Measurements from ENCODE around the gene SESTD1. TPM values are rescaled to one million over a fixed set of nuclear protein-coding genes. Genes with fewer than 3 reads are reported as not detected.
"Not testable (repeated sequence)": the region's sequence is repeated elsewhere in the genome, so short reads cannot be mapped to it uniquely, and the experiment has no call there.

Gene SESTD1
- total RNA-seq, 1 donor, result 20.1 TPM

- H3K4me3 ChIP-seq (ENCODE audit: low read length); H3K9me3 ChIP-seq (ENCODE audit: low read depth, low read length): not testable (repeated sequence)
Measured at GRCh38 chr2:179092912-179093311, 171.7 kb downstream of the SESTD1 start.

DNA sequence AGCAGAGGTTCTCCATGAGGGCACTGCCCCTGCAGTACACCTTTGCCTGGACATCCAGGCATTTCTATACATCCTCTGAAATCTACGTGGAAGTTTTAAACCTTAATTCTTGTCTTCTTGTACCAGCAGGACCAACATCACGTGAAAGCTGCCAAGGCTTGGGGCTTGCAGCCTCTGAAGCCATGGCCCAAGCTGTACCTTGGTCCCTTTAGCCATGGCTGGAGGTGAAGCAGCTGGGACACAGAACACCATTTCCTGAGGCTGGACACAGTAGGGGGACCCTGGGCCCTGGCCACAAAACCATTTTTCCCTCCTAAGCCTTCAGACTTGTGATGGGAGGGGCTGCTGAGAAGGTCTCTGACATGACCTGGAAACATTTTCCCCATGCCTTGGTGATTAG is 181.9 kb downstream of the SESTD1 start:
- Histone ChIP-seq H3K27me3 (ENCODE audit: insufficient read depth, low read length) (no peaks in the 10 kb centered on the region), H3K9me3 (ENCODE audit: low read depth, low read length) (no peaks in the 10 kb centered on the region), H3K4me1 (ENCODE audit: insufficient read depth, low read length) (no peaks in the 10 kb centered on the region), H3K4me3 (ENCODE audit: low read length) (no peak overlapping the region)

More at GRCh38 chr2:179092912-179093311, 171.7 kb downstream of the SESTD1 start:
- H3K27me3 ChIP-seq (ENCODE audit: insufficient read depth, low read length), result not testable (repeated sequence)
- peaks cover 15% of the 10 kb centered on the region for H3K4me1 ChIP-seq (ENCODE audit: insufficient read depth, low read length)

- H3K9me3 ChIP-seq (ENCODE audit: low read depth, low read length), result no peaks in the 10 kb centered on the region
- H3K27me3 ChIP-seq (ENCODE audit: insufficient read depth, low read length), result no peaks in the 10 kb centered on the region
- no peak overlapping the region for H3K4me3 ChIP-seq (ENCODE audit: low read length)
- H3K4me1 ChIP-seq (ENCODE audit: insufficient read depth, low read length), result no peaks in the 10 kb centered on the region
Measured at GRCh38 chr2:179081954-179082353, 182.7 kb downstream of the SESTD1 start.

DNA sequence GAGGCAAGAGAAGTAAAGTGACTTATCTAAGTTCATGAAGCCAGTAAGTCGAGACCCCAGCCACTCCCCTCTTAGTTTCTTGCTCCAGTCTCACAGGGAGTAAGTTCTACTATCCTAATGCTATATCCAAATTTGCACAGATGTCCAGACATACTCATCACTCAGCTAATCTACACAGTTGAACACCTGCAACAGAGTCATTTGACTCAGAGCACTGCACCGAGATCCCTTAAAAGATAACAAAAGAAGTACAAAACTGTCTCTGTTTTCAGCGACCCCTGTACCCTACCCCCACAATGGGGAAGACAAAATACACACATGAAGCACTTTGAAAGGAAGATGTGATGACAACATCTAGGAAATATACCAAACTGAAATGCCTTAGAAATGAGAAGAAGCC is 192.1 kb downstream of the SESTD1 start:
- no peaks in the 10 kb centered on the region for H3K4me1 ChIP-seq (ENCODE audit: insufficient read depth, low read length)
- no peaks in the 10 kb centered on the region for H3K27me3 ChIP-seq (ENCODE audit: insufficient read depth, low read length)
- H3K4me3 ChIP-seq (ENCODE audit: low read length), result no peak overlapping the region
- H3K9me3 ChIP-seq (ENCODE audit: low read depth, low read length), result no peaks in the 10 kb centered on the region

- Histone ChIP-seq H3K4me3 (ENCODE audit: low read length) (no peak overlapping the region), H3K4me1 (ENCODE audit: insufficient read depth, low read length) (no peaks in the 10 kb centered on the region), H3K9me3 (ENCODE audit: low read depth, low read length) (no peaks in the 10 kb centered on the region), H3K27me3 (ENCODE audit: insufficient read depth, low read length) (no peaks in the 10 kb centered on the region)
Measured at GRCh38 chr2:179071810-179072355, 192.7 kb downstream of the SESTD1 start.

DNA sequence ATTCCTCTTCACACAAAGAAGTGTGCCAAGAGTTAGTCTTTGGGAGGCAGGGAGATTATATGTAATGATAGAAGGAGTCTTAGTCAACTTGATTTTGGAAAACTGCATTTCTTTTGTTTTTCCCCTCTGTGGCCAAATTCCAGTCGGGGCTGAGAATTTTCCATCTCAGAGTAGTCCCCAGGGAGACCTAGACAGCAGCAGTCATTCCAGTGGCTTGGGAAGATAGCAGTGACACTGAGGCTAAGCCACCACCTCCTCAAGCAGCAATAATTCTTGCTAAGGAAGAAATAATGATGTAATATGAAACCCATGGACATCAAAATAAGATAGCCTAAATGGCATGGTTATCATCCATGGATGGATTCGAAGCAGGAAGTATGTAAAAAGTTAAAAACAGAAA is 193.7 kb downstream of the SESTD1 start:
- Histone ChIP-seq H3K4me3 (ENCODE audit: low read length) (no peak overlapping the region), H3K27me3 (ENCODE audit: insufficient read depth, low read length) (no peaks in the 10 kb centered on the region), H3K4me1 (ENCODE audit: insufficient read depth, low read length) (no peaks in the 10 kb centered on the region), H3K9me3 (ENCODE audit: low read depth, low read length) (no peaks in the 10 kb centered on the region)

GRCh38 chr2:179069685-179070084 is 194.9 kb downstream of the SESTD1 start:
- Histone ChIP-seq H3K4me1 (ENCODE audit: insufficient read depth, low read length) (no peaks in the 10 kb centered on the region), H3K27me3 (ENCODE audit: insufficient read depth, low read length) (no peaks in the 10 kb centered on the region), H3K9me3 (ENCODE audit: low read depth, low read length) (no peaks in the 10 kb centered on the region), H3K4me3 (ENCODE audit: low read length) (no peak overlapping the region)

DNA sequence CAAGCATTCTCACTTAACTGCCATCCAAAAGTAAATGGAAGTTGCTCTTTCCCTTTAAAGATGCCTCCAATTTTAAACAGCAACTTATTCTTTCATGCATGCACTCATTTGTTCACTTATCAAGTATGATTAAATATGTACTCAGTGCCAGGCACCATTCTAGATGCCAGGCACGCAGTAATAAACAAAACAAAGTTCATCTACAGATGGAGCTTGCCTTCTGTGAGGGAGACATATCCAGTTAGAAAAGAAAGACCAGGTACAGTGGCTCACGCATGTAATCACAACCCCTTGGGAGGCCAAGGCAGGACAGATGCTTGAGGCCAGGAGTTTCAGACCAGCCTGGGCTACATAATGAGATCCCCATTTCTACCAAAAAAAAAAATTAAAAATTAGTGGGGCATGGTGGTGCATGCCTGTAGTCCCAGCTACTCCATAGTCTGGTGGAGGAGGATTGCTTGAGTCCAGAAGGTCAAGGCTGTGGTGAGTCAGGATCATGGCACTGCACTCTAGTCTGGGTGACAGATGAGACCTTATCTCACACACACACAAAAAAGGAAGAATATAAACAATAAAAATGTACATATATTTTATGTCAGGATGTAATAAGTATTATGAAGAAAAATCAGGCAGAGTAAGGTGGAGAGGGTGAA is 195.5 kb downstream of the SESTD1 start:
- no peaks in the 10 kb centered on the region for H3K4me1 ChIP-seq (ENCODE audit: insufficient read depth, low read length)
- no peak overlapping the region for H3K4me3 ChIP-seq (ENCODE audit: low read length)
- H3K27me3 ChIP-seq (ENCODE audit: insufficient read depth, low read length), result no peaks in the 10 kb centered on the region
- no peaks in the 10 kb centered on the region for H3K9me3 ChIP-seq (ENCODE audit: low read depth, low read length)

DNA sequence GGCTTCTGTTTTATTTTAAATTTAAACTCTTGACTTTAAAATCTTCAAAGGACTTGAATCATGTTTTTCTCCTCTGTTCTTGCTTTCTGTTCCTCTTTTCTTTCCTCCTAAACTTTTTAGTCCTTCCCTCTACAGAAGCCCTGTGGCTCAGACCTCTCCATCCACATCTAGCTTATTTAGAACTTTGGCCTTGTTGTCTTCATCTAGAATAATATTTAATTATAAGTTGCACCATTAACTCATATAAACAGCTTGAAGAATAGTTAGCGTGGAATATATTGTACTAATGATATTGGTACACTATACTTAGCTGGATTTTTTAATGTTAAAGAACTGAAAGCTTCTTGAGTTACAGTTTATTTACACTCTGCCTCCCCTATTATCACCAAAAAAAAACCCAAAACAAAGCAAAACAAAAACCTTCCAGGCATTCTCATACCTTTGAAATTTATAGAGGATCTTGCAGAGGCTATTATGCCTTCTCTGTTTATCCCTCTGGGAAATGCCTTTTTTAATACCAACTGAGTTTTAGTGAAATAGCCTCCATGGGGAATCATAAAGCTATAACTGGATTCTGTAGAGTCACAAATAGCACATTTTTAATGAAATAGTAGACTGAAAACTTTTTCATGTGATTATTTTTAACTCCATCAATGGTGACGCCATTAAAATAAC is 205.5 kb downstream of the SESTD1 start:
- no peaks in the 10 kb centered on the region for H3K9me3 ChIP-seq (ENCODE audit: low read depth, low read length)
- H3K27me3 ChIP-seq (ENCODE audit: insufficient read depth, low read length), result no peaks in the 10 kb centered on the region
- H3K4me1 ChIP-seq (ENCODE audit: insufficient read depth, low read length), result peaks cover 7% of the 10 kb centered on the region
- no peak overlapping the region for H3K4me3 ChIP-seq (ENCODE audit: low read length)

GRCh38 chr2:179057737-179058136 is 206.9 kb downstream of the SESTD1 start:
- no peaks in the 10 kb centered on the region for H3K27me3 ChIP-seq (ENCODE audit: insufficient read depth, low read length)
- H3K9me3 ChIP-seq (ENCODE audit: low read depth, low read length), result no peaks in the 10 kb centered on the region
- no peak overlapping the region for H3K4me3 ChIP-seq (ENCODE audit: low read length)
- peaks cover 7% of the 10 kb centered on the region for H3K4me1 ChIP-seq (ENCODE audit: insufficient read depth, low read length)

DNA sequence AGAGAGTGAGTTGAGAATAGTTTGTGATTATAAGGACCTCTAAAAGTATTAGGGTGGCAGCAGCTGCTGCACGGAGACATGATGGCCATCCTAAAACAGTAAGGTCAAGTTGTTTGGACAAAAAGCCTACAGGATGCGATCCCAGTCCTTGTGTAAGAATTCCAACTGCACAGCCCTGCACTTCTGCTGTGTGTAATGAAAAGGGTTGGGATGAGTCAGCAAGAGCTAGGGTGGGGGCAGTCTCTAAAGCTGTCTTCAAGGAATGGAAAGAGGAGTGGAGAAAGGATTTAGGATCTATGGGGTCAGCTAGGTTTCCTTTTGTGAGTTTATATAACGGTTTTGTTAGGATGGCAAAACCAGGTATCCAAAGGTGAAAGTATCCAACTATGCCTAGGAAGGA is 211.1 kb downstream of the SESTD1 start:
- not testable (repeated sequence) for H3K27me3 ChIP-seq (ENCODE audit: insufficient read depth, low read length); H3K4me3 ChIP-seq (ENCODE audit: low read length)
- peaks cover 13% of the 10 kb centered on the region for H3K4me1 ChIP-seq (ENCODE audit: insufficient read depth, low read length)

More for the DNA sequence above, 211.1 kb downstream of the SESTD1 start:
- H3K9me3 ChIP-seq (ENCODE audit: low read depth, low read length), result not testable (repeated sequence)

Other genes starting within 250 kb of the SESTD1 start
- gene CCDC141, start 214.7 kb downstream of the SESTD1 start, total RNA-seq, result 33.9 TPM

Data from mononuclear cell (primary cell).